OCI-LY3 (cell line): ENCODE results near the gene SUN3.

Experiments used
- H2AFZ ChIP-seq: fragments of 200-600, 300-600 bp; shearing (Covaris generic); 2 replicates; pipeline ENCODE4 v1.6.0; 2014; ENCODE audit warnings: antibody characterized with exemption, low read depth, low read length
- H3K27ac ChIP-seq: fragments of 200-600, 300-600 bp; sonication (generic); 2 replicates; pipeline ENCODE4 v1.5.1; 2014; ENCODE audit warnings: mild to moderate bottlenecking, low read length, moderate library complexity, mixed read lengths
- H3K27me3 ChIP-seq: fragments of 200-600, 300-600 bp; sonication (generic); 2 replicates; pipeline ENCODE4 v1.6.1; 2014; ENCODE audit warnings: low read depth, low read length, mixed read lengths
- H3K36me3 ChIP-seq: fragments of 200-600, 300-600 bp; sonication (generic); replicated peaks from 2 replicates; pipeline ENCODE3; 2014; ENCODE audit warnings: low read depth, low read length, mixed read lengths
- H3K4me1 ChIP-seq: fragments of 300-600, 200-600 bp; sonication (generic); 2 replicates; pipeline ENCODE4 v1.6.1; 2014; ENCODE audit warnings: low read length, mixed read lengths
- H3K4me2 ChIP-seq: fragments of 200-600, 300-600 bp; sonication (generic); 2 replicates; pipeline ENCODE4 v1.6.1; 2014; ENCODE audit warnings: low read length, mixed read lengths
- H3K4me3 ChIP-seq: fragments of 300-600, 200-600 bp; sonication (generic); 2 replicates; pipeline ENCODE4 v1.5.1; 2014; ENCODE audit warnings: antibody characterized with exemption, mild to moderate bottlenecking, low read length, moderate library complexity
- H3K79me2 ChIP-seq: fragments of 300-600, 200-600 bp; shearing (Covaris generic); 2 replicates; pipeline ENCODE4 v1.6.1; 2014; ENCODE audit warnings: mild to moderate bottlenecking, low read length, mixed read lengths
- H3K9ac ChIP-seq: fragments of 300-600, 200-600 bp; shearing (Covaris generic); 2 replicates; pipeline ENCODE4 v1.6.0; 2014; ENCODE audit warnings: mild to moderate bottlenecking, low read length, moderate library complexity
- H3K9me3 ChIP-seq: fragments of 200-600, 300-600 bp; shearing (Covaris generic); 2 replicates; pipeline ENCODE4 v1.6.1; 2014; ENCODE audit warnings: low read length, mixed read lengths; ENCODE audit not compliant: insufficient read depth
- H4K20me1 ChIP-seq: fragments of 200-600, 300-600 bp; sonication (generic); 2 replicates; pipeline ENCODE4 v1.6.1; 2016; ENCODE audit warnings: low read length, mixed read lengths; ENCODE audit not compliant: insufficient read depth
- CTCF ChIP-seq: fragments of 200-600, 300-600 bp; sonication (generic); IDR thresholded peaks from 2 replicates; pipeline ENCODE4 v1.5.1; 2014; ENCODE audit warnings: antibody characterized with exemption, low read length, low read depth
- EZH2phosphoT487 ChIP-seq: fragments of 200-600 bp; shearing (Covaris generic); IDR thresholded peaks from 2 replicates; pipeline ENCODE4 v1.6.1; 2018; ENCODE audit warnings: antibody characterized with exemption, mixed run types, low read depth

Gene SUN3

DNA sequence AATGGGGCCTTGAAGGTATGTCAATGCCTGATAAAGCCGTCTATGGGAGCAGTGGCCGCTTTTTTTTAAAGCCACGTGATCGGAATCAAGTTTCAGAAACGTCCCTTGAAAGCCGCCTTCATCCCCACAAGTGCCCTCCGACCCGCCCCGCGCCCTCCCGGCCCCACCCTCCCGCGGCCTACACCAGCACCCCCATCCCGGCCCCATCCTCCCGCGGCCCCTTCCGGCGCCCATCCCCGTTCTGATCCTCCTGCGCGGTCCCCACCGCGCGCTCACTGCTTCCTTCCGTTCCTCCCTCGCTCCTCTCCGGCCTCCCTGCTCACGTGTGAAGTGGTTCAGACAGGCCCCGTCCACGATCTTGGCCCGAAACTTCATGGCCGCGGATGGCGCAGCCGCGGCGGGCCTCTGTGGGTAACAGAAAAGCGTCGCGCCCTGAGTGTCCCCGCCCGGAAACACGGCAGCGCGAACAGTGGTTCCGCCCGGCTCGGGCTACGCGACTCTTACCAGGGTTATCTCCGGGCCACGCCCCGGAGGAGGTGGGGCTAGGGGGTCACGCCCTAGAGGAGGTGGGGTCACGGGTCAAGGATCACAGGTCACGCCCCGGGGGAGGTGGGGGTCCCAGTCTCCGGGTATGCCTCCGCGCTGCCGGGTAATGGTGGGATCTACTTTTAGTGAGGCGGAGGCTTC is 49.6 kb downstream of the SUN3 start, which contains the start of gene HUS1:
TSS of gene HUS1 (minus strand) at position 471 of the 687 bp plus-strand sequence. CDS start at position 375, 96 bp downstream.
- Histone ChIP-seq H3K27ac (peak within 1 kb of the TSS; percentile 79), H3K36me3 (peaks cover 32% of the 10 kb centered on the region), H3K4me2 (peak within 1 kb of the TSS; percentile 93), H3K79me2 (peaks cover 13% of the 10 kb centered on the region), H3K4me1 (peaks cover 12% of the 10 kb centered on the region), H3K4me3 (peak within 1 kb of the TSS; percentile 98), H4K20me1 (no peaks in the 10 kb centered on the region), H3K9ac (peak within 1 kb of the TSS; percentile 96), H3K9me3 (no peaks in the 10 kb centered on the region), H3K27me3 (no peaks in the 10 kb centered on the region; the same call in 1 of the 2 replicates), H2AFZ (peak within 1 kb of the TSS; percentile 76)
- TF ChIP-seq EZH2phosphoT487 (no peak), CTCF (no peak)

- Histone ChIP-seq H3K27me3 (no peaks in the 10 kb centered on the region), H3K4me3 (peak overlapping the region; percentile 98), H2AFZ (peak overlapping the region; percentile 42), H3K9me3 (no peaks in the 10 kb centered on the region), H3K9ac (peak overlapping the region; percentile 96), H4K20me1 (no peaks in the 10 kb centered on the region), H3K36me3 (peaks cover 37% of the 10 kb centered on the region), H3K79me2 (peaks cover 13% of the 10 kb centered on the region), H3K27ac (peak overlapping the region; percentile 79), H3K4me1 (peaks cover 17% of the 10 kb centered on the region), H3K4me2 (peak overlapping the region; percentile 93)
- TF ChIP-seq CTCF (no peak), EZH2phosphoT487 (no peak)
Measured at GRCh38 chr7:47978790-47979144, 50.1 kb downstream of the SUN3 start.

DNA sequence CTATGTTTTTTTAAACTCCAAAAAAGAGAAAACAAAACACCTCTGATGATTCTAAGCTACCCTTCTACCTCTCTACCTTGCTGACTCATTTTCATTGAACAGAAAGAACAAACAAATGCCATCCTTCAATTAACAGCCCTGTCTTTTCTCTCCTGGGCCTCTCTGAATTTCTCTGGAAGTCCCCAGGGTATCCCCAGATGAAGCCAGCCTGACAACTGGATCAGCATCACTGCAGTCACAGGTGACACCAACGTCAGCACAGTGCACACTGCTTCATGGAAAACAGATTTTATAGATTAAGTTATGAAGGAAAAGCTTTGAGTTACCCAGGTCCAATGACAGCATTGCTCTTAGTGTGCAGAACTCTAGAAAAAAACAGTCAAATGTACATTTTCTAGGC is 55.2 kb downstream of the SUN3 start:
- no peak overlapping the region for H2AFZ ChIP-seq
- peaks cover 15% of the 10 kb centered on the region for H3K4me1 ChIP-seq
- no peaks in the 10 kb centered on the region for H3K27me3 ChIP-seq
- H3K9me3 ChIP-seq: no peaks in the 10 kb centered on the region
- H3K79me2 ChIP-seq: peaks cover 11% of the 10 kb centered on the region
- H3K36me3 ChIP-seq: peaks cover 53% of the 10 kb centered on the region
- no peak for TF ChIP-seq EZH2phosphoT487
- no peak for TF ChIP-seq CTCF
- no peak overlapping the region for H3K27ac ChIP-seq
- no peak overlapping the region for H3K4me3 ChIP-seq
- no peaks in the 10 kb centered on the region for H4K20me1 ChIP-seq
- no peak overlapping the region for H3K4me2 ChIP-seq
- H3K9ac ChIP-seq: no peak overlapping the region

GRCh38 chr7:47970761-47971160 is 58.1 kb downstream of the SUN3 start:
- H3K9ac ChIP-seq: no peak overlapping the region
- peaks cover 54% of the 10 kb centered on the region for H3K36me3 ChIP-seq
- peaks cover 4% of the 10 kb centered on the region; the same call in 1 of the 2 replicates for H4K20me1 ChIP-seq
- no peaks in the 10 kb centered on the region for H3K9me3 ChIP-seq
- H2AFZ ChIP-seq: no peak overlapping the region
- TF ChIP-seq EZH2phosphoT487: no peak
- no peak overlapping the region for H3K4me3 ChIP-seq
- H3K27me3 ChIP-seq: no peaks in the 10 kb centered on the region
- peaks cover 9% of the 10 kb centered on the region; the same call in 1 of the 2 replicates for H3K4me1 ChIP-seq
- no peak overlapping the region for H3K4me2 ChIP-seq
- H3K27ac ChIP-seq: no peak overlapping the region
- no peaks in the 10 kb centered on the region for H3K79me2 ChIP-seq
